GM12864 (cell line): ENCODE measurements around the gene WWOX.

Experiments used
- DNase-seq: peaks from one replicate; pipeline ENCODE4 v3.0.0-alpha.2; 2011; ENCODE audit warnings: low read depth
- H3K4me3 ChIP-seq: 2 replicates; pipeline ENCODE4 v1.5.1; 2011; ENCODE audit warnings: mild to moderate bottlenecking, low read depth, low read length, control low read depth
- TF ChIP-seq, protein P1 (sequence below): IDR thresholded peaks from 2 replicates; pipeline ENCODE4 v1.5.1; 2011; ENCODE audit warnings: low read depth, mild to moderate bottlenecking, moderate library complexity, low read length, control low read depth, inconsistent platforms; ENCODE audit errors: missing control alignments

Gene WWOX

DNA sequence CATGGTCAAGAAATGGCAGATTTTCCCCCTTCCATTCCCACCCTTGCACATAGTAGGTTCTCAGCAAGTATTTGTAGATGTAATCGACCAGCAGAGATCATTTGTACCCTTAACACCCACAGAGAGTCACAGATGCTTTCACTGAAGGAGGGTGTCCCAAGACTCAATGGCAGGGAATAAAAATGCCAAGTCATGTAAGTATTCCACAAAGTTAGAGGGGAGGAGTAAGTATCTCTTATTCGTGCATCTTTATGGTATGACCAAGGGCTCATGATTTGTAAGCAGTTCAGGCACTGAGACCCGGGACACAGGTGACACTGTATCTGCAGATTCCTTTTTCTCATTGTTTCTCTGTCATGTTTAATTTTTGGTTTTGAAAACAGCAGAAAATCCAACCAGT, 1011.5 kb downstream of the WWOX start:
- TF ChIP-seq, protein P1, sequence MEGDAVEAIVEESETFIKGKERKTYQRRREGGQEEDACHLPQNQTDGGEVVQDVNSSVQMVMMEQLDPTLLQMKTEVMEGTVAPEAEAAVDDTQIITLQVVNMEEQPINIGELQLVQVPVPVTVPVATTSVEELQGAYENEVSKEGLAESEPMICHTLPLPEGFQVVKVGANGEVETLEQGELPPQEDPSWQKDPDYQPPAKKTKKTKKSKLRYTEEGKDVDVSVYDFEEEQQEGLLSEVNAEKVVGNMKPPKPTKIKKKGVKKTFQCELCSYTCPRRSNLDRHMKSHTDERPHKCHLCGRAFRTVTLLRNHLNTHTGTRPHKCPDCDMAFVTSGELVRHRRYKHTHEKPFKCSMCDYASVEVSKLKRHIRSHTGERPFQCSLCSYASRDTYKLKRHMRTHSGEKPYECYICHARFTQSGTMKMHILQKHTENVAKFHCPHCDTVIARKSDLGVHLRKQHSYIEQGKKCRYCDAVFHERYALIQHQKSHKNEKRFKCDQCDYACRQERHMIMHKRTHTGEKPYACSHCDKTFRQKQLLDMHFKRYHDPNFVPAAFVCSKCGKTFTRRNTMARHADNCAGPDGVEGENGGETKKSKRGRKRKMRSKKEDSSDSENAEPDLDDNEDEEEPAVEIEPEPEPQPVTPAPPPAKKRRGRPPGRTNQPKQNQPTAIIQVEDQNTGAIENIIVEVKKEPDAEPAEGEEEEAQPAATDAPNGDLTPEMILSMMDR = no peak
- no peak overlapping the region for H3K4me3 ChIP-seq
- DNase-seq = no peak

DNA sequence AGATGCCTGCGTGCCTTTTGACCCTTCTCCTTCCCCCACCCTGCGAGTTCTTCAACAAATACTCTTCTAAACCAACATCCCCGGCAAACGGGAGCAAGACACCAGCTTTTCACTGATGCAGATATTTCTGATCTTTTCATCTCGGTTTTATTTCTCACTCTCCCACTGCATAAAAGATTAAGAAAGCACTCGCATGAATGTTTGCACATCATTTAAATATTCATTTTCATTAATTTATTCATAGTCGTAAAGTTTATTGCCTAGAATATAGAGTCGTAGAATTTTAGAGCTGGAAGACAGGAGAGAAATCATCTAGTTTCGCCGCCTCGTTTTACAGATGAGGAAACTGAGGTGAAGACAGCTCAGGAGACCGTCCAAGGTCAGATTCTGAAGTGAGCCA, 1013.0 kb downstream of the WWOX start:
- no peak for DNase-seq
- TF ChIP-seq, protein P1 = no peak
- H3K4me3 ChIP-seq = no peak overlapping the region

DNA sequence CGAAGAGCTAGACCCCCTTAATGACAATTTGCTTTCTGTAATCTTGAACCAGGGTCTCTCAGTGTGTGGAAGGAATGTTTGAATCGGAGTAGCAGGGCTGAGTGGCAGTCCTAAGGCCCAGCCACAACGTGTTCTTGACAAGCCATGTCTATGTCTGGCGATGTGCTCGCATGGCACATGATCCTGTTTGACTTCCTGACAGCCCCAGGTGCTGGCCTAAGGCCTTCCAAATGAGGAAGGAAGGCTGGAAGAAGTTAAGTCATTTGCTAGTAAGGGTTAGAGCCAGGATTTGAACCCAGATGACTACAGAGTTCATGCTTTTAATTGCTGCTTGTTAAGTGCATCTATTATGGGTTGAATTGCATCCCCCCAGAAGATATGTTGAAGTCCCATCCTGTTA, 1014.4 kb downstream of the WWOX start:
- DNase-seq = no peak
- TF ChIP-seq, protein P1 = no peak
- H3K4me3 ChIP-seq = no peak overlapping the region

DNA sequence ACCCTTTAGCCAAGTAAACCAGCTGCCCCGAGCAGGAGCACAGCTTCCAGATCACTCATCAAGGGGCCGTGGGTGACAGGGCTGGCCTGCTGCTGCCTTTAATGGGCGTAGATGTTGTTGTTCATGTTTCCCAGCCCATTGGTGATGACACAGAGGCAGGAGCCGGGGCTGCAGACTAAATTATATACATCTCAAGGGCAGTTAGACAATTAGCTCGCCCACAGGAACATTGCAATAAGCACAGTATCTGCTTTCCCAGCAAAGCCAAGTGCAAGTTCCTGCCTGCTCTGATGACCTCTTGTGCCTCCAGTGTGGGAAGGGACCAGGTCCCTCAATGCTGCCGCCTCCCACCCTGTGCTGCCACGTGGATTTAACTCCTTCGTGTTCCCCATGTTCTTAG, 1015.3 kb downstream of the WWOX start:
- TF ChIP-seq, protein P1 = no peak
- no peak overlapping the region for H3K4me3 ChIP-seq
- no peak for DNase-seq

DNA sequence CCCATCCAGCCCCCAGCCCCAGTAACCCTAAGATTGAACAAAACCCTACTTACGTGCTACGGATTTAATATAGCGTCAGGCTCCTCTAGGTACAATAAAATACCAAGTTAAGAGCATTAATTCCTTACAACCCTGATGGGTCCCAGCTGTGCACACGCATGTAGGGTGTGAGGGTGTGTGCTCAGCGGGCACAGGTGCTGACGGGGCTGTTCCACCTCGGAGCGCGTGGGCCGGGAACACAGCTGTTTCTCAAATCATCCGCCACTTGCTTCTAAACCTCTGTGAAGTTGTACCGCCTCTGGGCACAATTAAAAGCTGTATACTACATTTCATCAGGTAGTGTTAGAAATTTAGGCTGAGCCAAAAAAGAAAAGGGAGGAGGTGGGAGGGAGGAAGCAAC, 1022.5 kb downstream of the WWOX start:
- H3K4me3 ChIP-seq = no peak overlapping the region
- TF ChIP-seq, protein P1 = no peak
- DNase-seq = no peak

DNA sequence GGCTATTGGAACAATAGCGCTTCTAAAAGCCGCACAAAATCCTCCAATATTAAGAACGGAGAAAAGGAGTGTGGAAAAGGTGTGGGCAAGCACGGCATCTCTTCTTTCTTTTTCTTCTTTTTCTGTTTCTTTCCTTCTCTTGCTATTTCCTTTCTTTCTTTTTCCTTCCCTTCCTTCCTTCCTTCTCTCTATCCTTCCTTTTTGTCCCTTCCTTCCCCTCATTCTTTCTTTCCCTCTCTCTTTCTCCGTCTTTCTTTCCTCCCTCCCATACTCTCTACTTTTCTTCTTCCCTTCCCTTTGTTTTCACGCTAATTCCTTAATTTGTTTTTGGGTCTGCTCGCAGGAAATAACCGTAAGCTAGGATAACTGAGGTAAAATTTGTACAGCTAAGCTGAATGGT, 1022.9 kb downstream of the WWOX start:
- H3K4me3 ChIP-seq = no peak overlapping the region
- TF ChIP-seq, protein P1 = no peak
- DNase-seq = no peak

DNA sequence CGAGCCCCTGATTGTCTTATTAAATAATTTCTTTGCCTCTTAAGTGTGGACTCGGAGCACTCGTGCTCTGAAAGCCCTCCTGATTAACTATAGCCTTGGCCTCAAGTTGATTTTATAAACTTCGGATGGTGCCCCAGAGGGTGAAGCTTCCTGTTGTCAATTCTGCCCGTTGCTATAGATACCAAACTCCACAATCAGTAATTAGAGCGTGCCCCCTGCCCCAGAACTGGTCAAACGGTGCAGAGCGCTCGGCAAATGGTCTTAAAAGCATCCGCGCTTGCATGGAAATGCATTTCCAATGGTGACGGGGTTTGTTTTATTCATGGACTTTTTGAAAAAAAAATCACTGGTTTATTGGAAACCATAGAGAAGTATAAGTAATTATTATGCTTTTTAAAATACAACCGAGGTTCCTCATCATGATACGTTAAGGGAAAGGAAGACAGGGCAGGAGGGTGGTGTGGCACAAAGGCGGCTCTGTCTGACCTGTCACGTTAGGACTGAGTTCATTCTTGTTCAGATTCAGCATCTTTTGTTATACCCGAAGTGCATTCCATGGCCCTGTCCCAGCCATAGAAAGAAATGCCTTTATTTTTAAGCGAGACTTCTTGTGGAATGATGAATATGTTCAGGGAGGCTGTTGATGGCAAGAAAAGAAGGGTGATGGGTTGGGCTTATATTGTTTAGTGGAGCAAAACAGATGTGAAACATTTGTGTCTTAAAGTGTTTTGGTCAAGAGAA, 1024.7 kb downstream of the WWOX start:
- DNase-seq = no peak
- TF ChIP-seq, protein P1 = no peak
- H3K4me3 ChIP-seq = no peak overlapping the region
